ENCODE results near the gene CPM. TPM values are rescaled to one million over a fixed set of nuclear protein-coding genes. Genes with fewer than 3 reads are reported as not detected.

The CPM gene
- total RNA-seq, 1 donor from 2014 or later, result 2.2 TPM

DNA sequence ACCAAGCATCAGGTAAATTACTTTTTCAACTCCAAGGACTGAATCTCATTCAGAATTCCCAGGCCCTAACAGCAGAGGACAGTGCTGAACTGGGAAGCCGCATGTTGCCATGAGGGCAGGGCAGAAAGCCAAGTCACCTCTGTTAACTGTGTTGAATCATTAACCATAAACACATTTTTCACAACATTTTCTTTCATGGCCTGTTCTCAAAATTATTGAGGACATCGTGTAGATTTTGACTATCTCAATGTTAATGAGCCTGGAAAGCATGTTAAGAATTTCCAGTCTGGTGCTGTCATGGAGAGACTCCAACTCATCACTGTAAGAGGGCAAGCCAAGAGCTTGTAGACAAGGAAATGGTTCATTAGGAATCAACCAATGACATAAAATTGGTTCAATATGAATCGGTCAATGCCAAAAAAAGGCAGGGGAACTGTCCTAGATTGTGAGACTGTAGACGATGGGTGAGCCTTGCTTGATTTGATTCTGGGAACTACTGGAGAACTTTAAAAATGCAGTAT, 33.7 kb downstream of the CPM start:
- DNase-seq (ENCODE audit: low spot score in 2 of 2, unreplicated experiment in 2 of 2), result no peak
- no peak overlapping the region for H3K4me3 Mint-ChIP-seq
- no peaks in the 10 kb centered on the region for H3K36me3 Mint-ChIP-seq
- H3K27ac Mint-ChIP-seq, result no peak overlapping the region
- H3K27me3 Mint-ChIP-seq (ENCODE audit: low read depth), result no peaks in the 10 kb centered on the region
- peaks cover 9% of the 10 kb centered on the region for H3K9me3 Mint-ChIP-seq
- TF ChIP-seq, protein P1, sequence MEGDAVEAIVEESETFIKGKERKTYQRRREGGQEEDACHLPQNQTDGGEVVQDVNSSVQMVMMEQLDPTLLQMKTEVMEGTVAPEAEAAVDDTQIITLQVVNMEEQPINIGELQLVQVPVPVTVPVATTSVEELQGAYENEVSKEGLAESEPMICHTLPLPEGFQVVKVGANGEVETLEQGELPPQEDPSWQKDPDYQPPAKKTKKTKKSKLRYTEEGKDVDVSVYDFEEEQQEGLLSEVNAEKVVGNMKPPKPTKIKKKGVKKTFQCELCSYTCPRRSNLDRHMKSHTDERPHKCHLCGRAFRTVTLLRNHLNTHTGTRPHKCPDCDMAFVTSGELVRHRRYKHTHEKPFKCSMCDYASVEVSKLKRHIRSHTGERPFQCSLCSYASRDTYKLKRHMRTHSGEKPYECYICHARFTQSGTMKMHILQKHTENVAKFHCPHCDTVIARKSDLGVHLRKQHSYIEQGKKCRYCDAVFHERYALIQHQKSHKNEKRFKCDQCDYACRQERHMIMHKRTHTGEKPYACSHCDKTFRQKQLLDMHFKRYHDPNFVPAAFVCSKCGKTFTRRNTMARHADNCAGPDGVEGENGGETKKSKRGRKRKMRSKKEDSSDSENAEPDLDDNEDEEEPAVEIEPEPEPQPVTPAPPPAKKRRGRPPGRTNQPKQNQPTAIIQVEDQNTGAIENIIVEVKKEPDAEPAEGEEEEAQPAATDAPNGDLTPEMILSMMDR (IDR thresholded peaks at IDR 0.05; ENCODE audit: unreplicated experiment), result no peak
- peaks cover 3% of the 10 kb centered on the region for H3K4me1 Mint-ChIP-seq

DNA sequence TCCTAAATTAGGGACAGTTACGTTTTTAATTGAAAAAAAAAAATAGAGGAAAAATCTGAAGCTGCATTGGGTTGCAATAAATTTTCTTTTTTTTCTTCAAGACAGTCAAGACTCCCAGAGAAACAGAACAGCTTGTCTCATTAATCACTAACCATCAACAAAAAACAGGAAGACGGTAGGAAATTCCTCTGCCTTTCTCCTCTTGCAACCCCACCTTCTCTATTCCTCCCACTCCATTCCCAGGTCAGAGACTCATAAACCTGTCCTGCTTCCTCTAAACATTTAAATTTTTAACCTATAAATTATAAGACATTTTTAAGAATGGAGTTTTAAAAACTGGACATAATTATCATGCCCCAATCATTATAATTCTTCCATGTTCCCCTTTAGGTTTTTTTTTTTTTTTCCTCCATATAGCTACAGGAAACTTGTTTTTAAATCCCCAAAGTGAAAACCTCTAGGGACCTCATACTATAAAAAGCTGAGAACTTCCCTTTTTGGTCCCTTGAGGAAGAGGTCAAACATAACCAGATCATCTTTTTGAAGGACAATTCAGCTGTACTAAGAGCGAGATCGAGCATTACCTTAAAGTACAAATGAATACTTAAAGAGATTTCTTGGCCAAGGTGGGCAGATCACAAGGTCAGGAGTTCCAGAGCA, 36.0 kb downstream of the CPM start:
- Mint-ChIP-seq H3K27ac (no peak overlapping the region), H3K4me3 (no peak overlapping the region), H3K4me1 (peaks cover 3% of the 10 kb centered on the region), H3K36me3 (no peaks in the 10 kb centered on the region), H3K27me3 (ENCODE audit: low read depth) (no peaks in the 10 kb centered on the region), H3K9me3 (peaks cover 9% of the 10 kb centered on the region)
- no peak for DNase-seq (ENCODE audit: low spot score in 2 of 2, unreplicated experiment in 2 of 2)
- TF ChIP-seq, protein P1 (IDR thresholded peaks at IDR 0.05; ENCODE audit: unreplicated experiment), result no peak

DNA sequence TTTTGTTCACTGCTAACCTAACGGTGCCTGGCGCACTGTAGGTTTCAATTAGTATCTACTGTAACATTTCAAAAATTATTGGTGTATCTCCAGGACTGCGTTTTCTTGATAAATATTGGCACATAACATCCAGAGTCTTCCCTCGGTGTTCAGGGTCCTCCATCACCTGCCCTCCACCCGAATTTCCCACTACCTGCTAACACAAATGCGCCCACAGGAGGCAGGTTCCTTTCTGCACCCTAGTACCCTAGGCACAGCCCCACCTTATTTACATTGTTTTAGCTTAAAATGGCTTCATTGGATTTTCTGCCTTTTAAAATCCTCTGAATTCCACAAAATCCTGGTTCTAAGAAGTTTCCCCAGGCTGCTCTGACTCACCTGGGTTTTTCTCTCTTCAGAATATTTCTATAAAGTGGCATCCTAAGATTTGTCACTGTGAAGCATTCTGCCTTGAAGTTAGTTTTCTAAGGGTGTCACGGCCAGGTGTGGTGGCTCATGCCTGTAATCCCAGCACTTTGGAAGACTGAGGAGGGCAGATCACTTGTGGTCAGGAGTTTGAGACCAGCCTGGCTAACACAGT, 38.6 kb downstream of the CPM start:
- H3K27ac Mint-ChIP-seq, result no peak overlapping the region
- DNase-seq (ENCODE audit: low spot score in 2 of 2, unreplicated experiment in 2 of 2), result no peak
- H3K9me3 Mint-ChIP-seq, result peaks cover under 1% of the 10 kb centered on the region
- no peaks in the 10 kb centered on the region for H3K36me3 Mint-ChIP-seq
- H3K4me3 Mint-ChIP-seq, result no peak overlapping the region
- peaks cover 3% of the 10 kb centered on the region for H3K4me1 Mint-ChIP-seq
- no peaks in the 10 kb centered on the region for H3K27me3 Mint-ChIP-seq (ENCODE audit: low read depth)
- TF ChIP-seq, protein P1 (IDR thresholded peaks at IDR 0.05; ENCODE audit: unreplicated experiment), result no peak

DNA sequence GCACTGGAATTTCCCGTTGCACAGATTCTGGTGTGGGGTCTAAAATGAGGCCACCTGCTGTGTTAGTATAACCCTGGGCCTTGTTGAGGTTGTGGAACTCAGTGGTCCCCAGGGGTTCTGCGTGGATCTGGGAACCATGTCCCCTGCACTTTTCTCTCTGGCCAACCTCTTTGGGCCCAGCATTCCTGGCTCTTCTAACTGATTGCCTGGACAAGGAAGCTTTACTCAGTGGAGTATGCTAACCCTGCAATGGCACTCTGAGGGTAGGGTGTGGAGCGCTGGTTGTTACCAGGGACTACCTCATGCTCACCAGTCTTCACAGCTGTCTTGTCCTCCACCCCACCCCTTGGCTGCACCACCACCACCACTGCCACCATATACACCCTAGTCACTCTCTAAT, 39.2 kb downstream of the CPM start:
- Mint-ChIP-seq H3K27me3 (ENCODE audit: low read depth) (no peaks in the 10 kb centered on the region), H3K9me3 (no peaks in the 10 kb centered on the region), H3K4me3 (no peak overlapping the region), H3K36me3 (no peaks in the 10 kb centered on the region), H3K27ac (no peak overlapping the region), H3K4me1 (peaks cover 3% of the 10 kb centered on the region)
- no peak for DNase-seq (ENCODE audit: low spot score in 2 of 2, unreplicated experiment in 2 of 2)
- TF ChIP-seq, protein P1 (IDR thresholded peaks at IDR 0.05; ENCODE audit: unreplicated experiment), result no peak

DNA sequence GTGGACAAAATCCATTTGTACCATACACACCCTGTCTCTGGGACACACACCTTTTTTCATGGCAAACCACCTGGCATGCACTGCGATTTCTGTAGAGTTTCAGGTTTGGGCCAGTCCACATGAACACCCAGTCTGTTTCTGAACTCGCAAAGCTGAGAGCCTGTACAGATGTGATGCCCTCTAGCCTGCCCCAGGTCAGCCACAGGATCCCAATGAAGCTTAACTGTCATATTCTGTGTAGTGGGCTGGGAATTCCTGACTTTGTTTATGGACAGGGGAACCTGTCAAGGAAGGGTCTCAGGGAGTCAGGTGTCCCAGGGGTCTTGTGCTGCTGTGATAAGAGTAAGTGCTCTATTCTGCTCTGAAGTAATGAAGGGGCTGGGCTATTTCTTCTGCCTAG, 39.8 kb downstream of the CPM start:
- peaks cover 3% of the 10 kb centered on the region for H3K4me1 Mint-ChIP-seq
- H3K27me3 Mint-ChIP-seq (ENCODE audit: low read depth), result no peaks in the 10 kb centered on the region
- no peaks in the 10 kb centered on the region for H3K9me3 Mint-ChIP-seq
- H3K4me3 Mint-ChIP-seq, result no peak overlapping the region
- H3K36me3 Mint-ChIP-seq, result no peaks in the 10 kb centered on the region
- TF ChIP-seq, protein P1 (IDR thresholded peaks at IDR 0.05; ENCODE audit: unreplicated experiment), result no peak
- DNase-seq (ENCODE audit: low spot score in 2 of 2, unreplicated experiment in 2 of 2), result no peak
- H3K27ac Mint-ChIP-seq, result no peak overlapping the region
